OCI-LY3 (cell line): ENCODE results near the gene POMT2.

Source experiments
- H2AFZ ChIP-seq: fragments of 200-600, 300-600 bp; shearing (Covaris generic); 2 replicates; pipeline ENCODE4 v1.6.0; 2014; ENCODE audit warnings: antibody characterized with exemption, low read depth, low read length
- H3K27ac ChIP-seq: fragments of 200-600, 300-600 bp; sonication (generic); 2 replicates; pipeline ENCODE4 v1.5.1; 2014; ENCODE audit warnings: mild to moderate bottlenecking, low read length, moderate library complexity, mixed read lengths
- H3K27me3 ChIP-seq: fragments of 200-600, 300-600 bp; sonication (generic); 2 replicates; pipeline ENCODE4 v1.6.1; 2014; ENCODE audit warnings: low read depth, low read length, mixed read lengths
- H3K36me3 ChIP-seq: fragments of 200-600, 300-600 bp; sonication (generic); replicated peaks from 2 replicates; pipeline ENCODE3; 2014; ENCODE audit warnings: low read depth, low read length, mixed read lengths
- H3K4me1 ChIP-seq: fragments of 300-600, 200-600 bp; sonication (generic); 2 replicates; pipeline ENCODE4 v1.6.1; 2014; ENCODE audit warnings: low read length, mixed read lengths
- H3K4me2 ChIP-seq: fragments of 200-600, 300-600 bp; sonication (generic); 2 replicates; pipeline ENCODE4 v1.6.1; 2014; ENCODE audit warnings: low read length, mixed read lengths
- H3K4me3 ChIP-seq: fragments of 300-600, 200-600 bp; sonication (generic); 2 replicates; pipeline ENCODE4 v1.5.1; 2014; ENCODE audit warnings: antibody characterized with exemption, mild to moderate bottlenecking, low read length, moderate library complexity
- H3K79me2 ChIP-seq: fragments of 300-600, 200-600 bp; shearing (Covaris generic); 2 replicates; pipeline ENCODE4 v1.6.1; 2014; ENCODE audit warnings: mild to moderate bottlenecking, low read length, mixed read lengths
- H3K9ac ChIP-seq: fragments of 300-600, 200-600 bp; shearing (Covaris generic); 2 replicates; pipeline ENCODE4 v1.6.0; 2014; ENCODE audit warnings: mild to moderate bottlenecking, low read length, moderate library complexity
- H3K9me3 ChIP-seq: fragments of 200-600, 300-600 bp; shearing (Covaris generic); 2 replicates; pipeline ENCODE4 v1.6.1; 2014; ENCODE audit warnings: low read length, mixed read lengths; ENCODE audit not compliant: insufficient read depth
- H4K20me1 ChIP-seq: fragments of 200-600, 300-600 bp; sonication (generic); 2 replicates; pipeline ENCODE4 v1.6.1; 2016; ENCODE audit warnings: low read length, mixed read lengths; ENCODE audit not compliant: insufficient read depth
- CTCF ChIP-seq: fragments of 200-600, 300-600 bp; sonication (generic); IDR thresholded peaks from 2 replicates; pipeline ENCODE4 v1.5.1; 2014; ENCODE audit warnings: antibody characterized with exemption, low read length, low read depth
- EZH2phosphoT487 ChIP-seq: fragments of 200-600 bp; shearing (Covaris generic); IDR thresholded peaks from 2 replicates; pipeline ENCODE4 v1.6.1; 2018; ENCODE audit warnings: antibody characterized with exemption, mixed run types, low read depth

Gene POMT2

GRCh38 chr14:77278461-77279230, 42.0 kb downstream of the POMT2 start:
- H3K9ac ChIP-seq, result no peak overlapping the region
- H2AFZ ChIP-seq, result no peak overlapping the region
- no peaks in the 10 kb centered on the region for H3K27me3 ChIP-seq
- H3K79me2 ChIP-seq, result no peaks in the 10 kb centered on the region
- peaks cover 6% of the 10 kb centered on the region for H3K36me3 ChIP-seq
- H3K27ac ChIP-seq, result no peak overlapping the region
- H3K9me3 ChIP-seq, result no peaks in the 10 kb centered on the region
- no peak for TF ChIP-seq CTCF
- no peak for TF ChIP-seq EZH2phosphoT487
- H3K4me3 ChIP-seq, result no peak overlapping the region
- H3K4me1 ChIP-seq, result peaks cover 6% of the 10 kb centered on the region
- no peak overlapping the region for H3K4me2 ChIP-seq
- H4K20me1 ChIP-seq, result no peaks in the 10 kb centered on the region

GRCh38 chr14:77276959-77277358, 43.7 kb downstream of the POMT2 start:
- H3K9me3 ChIP-seq, result no peaks in the 10 kb centered on the region
- no peaks in the 10 kb centered on the region for H3K36me3 ChIP-seq
- H3K27ac ChIP-seq, result no peak overlapping the region
- no peaks in the 10 kb centered on the region for H3K79me2 ChIP-seq
- H3K4me3 ChIP-seq, result no peak overlapping the region
- no peaks in the 10 kb centered on the region for H3K4me1 ChIP-seq
- no peak overlapping the region for H2AFZ ChIP-seq
- no peak overlapping the region for H3K4me2 ChIP-seq
- H3K9ac ChIP-seq, result no peak overlapping the region
- no peaks in the 10 kb centered on the region for H3K27me3 ChIP-seq
- TF ChIP-seq CTCF, result no peak
- no peak for TF ChIP-seq EZH2phosphoT487
- no peaks in the 10 kb centered on the region for H4K20me1 ChIP-seq

- TF ChIP-seq CTCF (no peak), EZH2phosphoT487 (no peak)
- no peaks in the 10 kb centered on the region for H3K36me3 ChIP-seq
- no peak overlapping the region for H3K9ac ChIP-seq
Observed at GRCh38 chr14:77276295-77276935, 44.3 kb downstream of the POMT2 start.

GRCh38 chr14:77275601-77276017, 45.1 kb downstream of the POMT2 start:
- H3K9ac ChIP-seq, result no peak overlapping the region
- TF ChIP-seq CTCF (no peak), EZH2phosphoT487 (no peak)
- no peaks in the 10 kb centered on the region for H3K27me3 ChIP-seq
- H3K79me2 ChIP-seq, result no peaks in the 10 kb centered on the region
- no peak overlapping the region for H2AFZ ChIP-seq
- no peaks in the 10 kb centered on the region for H3K36me3 ChIP-seq
- no peak overlapping the region for H3K4me3 ChIP-seq
- no peaks in the 10 kb centered on the region for H3K4me1 ChIP-seq
- no peaks in the 10 kb centered on the region for H3K9me3 ChIP-seq
- H4K20me1 ChIP-seq, result no peaks in the 10 kb centered on the region
- no peak overlapping the region for H3K27ac ChIP-seq
- no peak overlapping the region for H3K4me2 ChIP-seq

More at GRCh38 chr14:77276295-77276935, 44.3 kb downstream of the POMT2 start:
- H3K4me3 ChIP-seq, result no peak overlapping the region
- no peak overlapping the region for H2AFZ ChIP-seq
- no peak overlapping the region for H3K4me2 ChIP-seq
- no peaks in the 10 kb centered on the region for H3K4me1 ChIP-seq
- H3K27me3 ChIP-seq, result no peaks in the 10 kb centered on the region
- H3K9me3 ChIP-seq, result no peaks in the 10 kb centered on the region
- no peaks in the 10 kb centered on the region for H4K20me1 ChIP-seq
- H3K79me2 ChIP-seq, result no peaks in the 10 kb centered on the region
- no peak overlapping the region for H3K27ac ChIP-seq
